ES-I3 (cell line): Measurements from ENCODE around the gene EXOSC2.

Source experiments
- H3K36me3 ChIP-seq: 2 replicates; pipeline ENCODE4 v1.6.1; 2013; ENCODE audit warnings: mild to moderate bottlenecking, low read length, control low read depth, moderate library complexity; ENCODE audit not compliant: insufficient read depth
- H3K4me1 ChIP-seq: 2 replicates; pipeline ENCODE4 v1.6.1; 2013; ENCODE audit warnings: mild to moderate bottlenecking, control low read depth, low read length; ENCODE audit not compliant: insufficient read depth
- H3K9ac ChIP-seq: 2 replicates; pipeline ENCODE4 v1.6.1; 2013; ENCODE audit warnings: low read depth, mild to moderate bottlenecking, low read length, moderate library complexity
- H3K9me3 ChIP-seq: 2 replicates; pipeline ENCODE4 v1.6.1; 2013; ENCODE audit warnings: mild to moderate bottlenecking, low read length, moderate library complexity; ENCODE audit not compliant: control insufficient read depth, insufficient read depth

The EXOSC2 gene

GRCh38 chr9:130745829-130746228 lies 52.2 kb downstream of the EXOSC2 start:
- Histone ChIP-seq H3K9me3 (no peaks in the 10 kb centered on the region; the same call in 1 of the 2 replicates), H3K36me3 (no peaks in the 10 kb centered on the region)

GRCh38 chr9:130746434-130747212 lies 53.0 kb downstream of the EXOSC2 start:
- Histone ChIP-seq H3K36me3 (no peaks in the 10 kb centered on the region), H3K9ac (no peak overlapping the region), H3K9me3 (no peaks in the 10 kb centered on the region; the same call in 1 of the 2 replicates), H3K4me1 (no peaks in the 10 kb centered on the region)

More at GRCh38 chr9:130745829-130746228, 52.2 kb downstream of the EXOSC2 start:
- H3K4me1 ChIP-seq, result no peaks in the 10 kb centered on the region
- no peak overlapping the region for H3K9ac ChIP-seq

DNA sequence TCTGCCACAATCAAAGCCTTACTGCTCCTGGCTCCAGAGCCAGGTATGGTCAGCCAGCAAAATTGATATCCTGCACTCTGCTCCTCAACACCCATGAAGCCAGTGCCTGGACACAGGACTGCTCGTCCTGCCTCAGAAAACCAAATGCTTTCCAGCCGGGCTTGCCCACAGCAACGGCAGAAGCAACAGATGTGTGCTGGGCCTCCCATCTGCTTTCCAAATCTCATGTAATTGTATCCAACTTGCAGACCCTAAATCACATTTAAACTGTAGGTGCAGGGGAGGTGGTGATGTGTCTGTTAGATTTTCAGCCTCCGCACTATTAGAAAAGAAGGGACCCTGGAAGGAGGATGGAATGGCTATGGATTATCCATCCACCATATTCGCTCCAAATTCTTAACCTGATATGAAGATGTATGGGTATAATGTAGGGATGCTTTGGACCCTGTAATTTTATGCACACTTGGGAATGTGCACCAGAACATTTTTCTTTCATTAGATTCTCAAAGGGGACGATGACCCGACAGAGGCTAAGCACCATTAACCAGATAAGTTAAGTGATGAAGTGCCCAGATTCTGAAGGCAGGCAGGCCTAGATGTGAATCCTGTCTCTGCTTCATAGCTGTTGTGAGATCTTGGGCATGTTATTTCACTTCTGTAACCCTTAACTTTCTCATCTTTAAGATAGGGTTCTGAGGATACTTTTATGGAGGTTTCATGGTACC lies 58.2 kb downstream of the EXOSC2 start:
- peaks cover 19% of the 10 kb centered on the region for H3K4me1 ChIP-seq
- no peaks in the 10 kb centered on the region for H3K36me3 ChIP-seq
- no peak overlapping the region for H3K9ac ChIP-seq
- no peaks in the 10 kb centered on the region for H3K9me3 ChIP-seq
